Measurements from ENCODE around the gene CAMKK2. TPM values are rescaled to one million over a fixed set of nuclear protein-coding genes. Genes with fewer than 3 reads are reported as not detected.
A peak's percentile ranks its signal among the peaks of the same experiment; 100 is the strongest.

CAMKK2 gene
- total RNA-seq, 1 donor from 2014 or later: 39.3 TPM

DNA sequence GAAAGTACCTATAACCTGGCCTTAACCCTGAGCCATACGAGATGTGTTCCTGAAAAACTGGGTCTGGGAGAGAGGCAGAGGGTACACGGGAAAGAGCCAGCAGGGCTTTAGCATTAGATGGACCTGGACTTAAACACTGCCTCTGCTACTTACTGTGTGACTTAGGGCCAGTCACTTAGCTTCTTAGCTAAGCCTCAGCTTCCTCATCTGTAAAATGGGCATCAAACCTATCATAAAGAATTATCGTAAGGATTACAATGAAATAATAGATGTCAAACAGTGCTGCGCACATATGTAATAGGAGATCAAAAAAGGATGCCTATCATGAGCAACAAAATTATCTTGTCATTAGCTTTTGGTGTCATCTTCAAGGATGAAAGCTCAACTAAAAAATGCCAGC lies 32.1 kb upstream of the CAMKK2 start:
- H3K27me3 ChIP-seq: no peaks in the 10 kb centered on the region
- no peak overlapping the region for H3K27ac ChIP-seq
- TF ChIP-seq, protein P1, sequence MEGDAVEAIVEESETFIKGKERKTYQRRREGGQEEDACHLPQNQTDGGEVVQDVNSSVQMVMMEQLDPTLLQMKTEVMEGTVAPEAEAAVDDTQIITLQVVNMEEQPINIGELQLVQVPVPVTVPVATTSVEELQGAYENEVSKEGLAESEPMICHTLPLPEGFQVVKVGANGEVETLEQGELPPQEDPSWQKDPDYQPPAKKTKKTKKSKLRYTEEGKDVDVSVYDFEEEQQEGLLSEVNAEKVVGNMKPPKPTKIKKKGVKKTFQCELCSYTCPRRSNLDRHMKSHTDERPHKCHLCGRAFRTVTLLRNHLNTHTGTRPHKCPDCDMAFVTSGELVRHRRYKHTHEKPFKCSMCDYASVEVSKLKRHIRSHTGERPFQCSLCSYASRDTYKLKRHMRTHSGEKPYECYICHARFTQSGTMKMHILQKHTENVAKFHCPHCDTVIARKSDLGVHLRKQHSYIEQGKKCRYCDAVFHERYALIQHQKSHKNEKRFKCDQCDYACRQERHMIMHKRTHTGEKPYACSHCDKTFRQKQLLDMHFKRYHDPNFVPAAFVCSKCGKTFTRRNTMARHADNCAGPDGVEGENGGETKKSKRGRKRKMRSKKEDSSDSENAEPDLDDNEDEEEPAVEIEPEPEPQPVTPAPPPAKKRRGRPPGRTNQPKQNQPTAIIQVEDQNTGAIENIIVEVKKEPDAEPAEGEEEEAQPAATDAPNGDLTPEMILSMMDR (IDR thresholded peaks at IDR 0.05): no peak
- intact Hi-C loops (cut with DNase I): no loop called here
- ATAC-seq (no peak), DNase-seq (no peak)
- no peaks in the 10 kb centered on the region for H3K9me3 ChIP-seq
- peaks cover 97% of the 10 kb centered on the region for H3K36me3 ChIP-seq
- H3K4me3 ChIP-seq: no peak overlapping the region
- H3K4me1 ChIP-seq: peaks cover 8% of the 10 kb centered on the region

GRCh38 chr12:121326996-121327674 lies 30.6 kb upstream of the CAMKK2 start:
- no peak overlapping the region for H3K4me3 ChIP-seq
- no peaks in the 10 kb centered on the region for H3K27me3 ChIP-seq
- no peaks in the 10 kb centered on the region for H3K9me3 ChIP-seq
- intact Hi-C loops (cut with DNase I): no loop called here
- peaks cover 96% of the 10 kb centered on the region for H3K36me3 ChIP-seq
- TF ChIP-seq, protein P1 (IDR thresholded peaks at IDR 0.05): no peak
- H3K4me1 ChIP-seq: peaks cover 8% of the 10 kb centered on the region
- ATAC-seq (no peak), DNase-seq (no peak)
- H3K27ac ChIP-seq: no peak overlapping the region

DNA sequence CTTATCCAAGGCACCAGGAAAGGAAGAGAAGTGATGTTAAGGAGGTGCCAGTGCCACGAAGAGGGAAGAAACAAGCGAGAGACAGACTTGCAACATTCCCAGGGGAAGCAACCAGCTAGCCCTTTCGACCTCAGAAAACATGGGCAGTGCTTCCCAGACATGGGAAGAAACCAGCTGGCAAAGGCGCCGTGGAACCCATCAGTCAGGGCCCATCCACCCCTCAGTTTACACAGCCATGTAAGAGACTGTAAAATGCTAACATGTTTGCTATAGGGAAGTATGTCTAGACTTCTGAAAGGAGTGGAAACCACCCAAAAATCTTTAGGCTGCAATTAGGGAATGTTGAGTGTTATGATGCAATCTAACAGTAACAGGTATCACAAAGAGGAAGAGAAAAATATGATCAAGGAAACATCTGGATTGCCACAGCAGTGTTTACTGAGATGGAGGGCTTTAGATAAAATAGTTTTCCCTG lies 29.4 kb upstream of the CAMKK2 start:
- H3K27ac ChIP-seq: no peak overlapping the region
- H3K36me3 ChIP-seq: peaks cover 94% of the 10 kb centered on the region
- TF ChIP-seq, protein P1 (IDR thresholded peaks at IDR 0.05): no peak
- no peak overlapping the region for H3K4me3 ChIP-seq
- no peaks in the 10 kb centered on the region for H3K9me3 ChIP-seq
- H3K4me1 ChIP-seq: peaks cover 8% of the 10 kb centered on the region
- intact Hi-C loops (cut with DNase I): no loop called here
- H3K27me3 ChIP-seq: no peaks in the 10 kb centered on the region
- DNase-seq (no peak), ATAC-seq (peak; percentile 50)

DNA sequence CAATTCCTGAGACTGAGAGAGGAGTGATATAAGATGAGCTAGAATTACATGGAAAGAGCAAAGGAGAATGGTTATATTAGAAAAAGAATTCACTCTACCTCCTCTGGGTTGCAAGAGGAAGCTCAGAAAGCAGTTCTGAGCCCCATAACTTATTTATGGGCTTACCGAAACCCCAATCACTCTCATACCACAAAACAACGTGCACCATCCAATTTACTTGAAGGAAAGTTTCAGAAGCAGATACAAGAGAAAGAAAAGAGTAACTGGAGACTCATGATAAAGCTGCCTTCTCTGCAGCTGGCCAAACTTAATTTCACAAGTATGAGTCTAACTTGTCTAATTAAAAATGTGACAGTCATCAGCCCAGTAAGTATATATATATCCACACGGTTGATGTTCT lies 27.4 kb upstream of the CAMKK2 start:
- intact Hi-C loops (cut with DNase I): no loop called here
- ATAC-seq: no peak

GRCh38 chr12:121318121-121318520 lies 21.6 kb upstream of the CAMKK2 start:
- Histone ChIP-seq H3K4me3 (no peak overlapping the region), H3K9me3 (no peaks in the 10 kb centered on the region), H3K36me3 (peaks cover 60% of the 10 kb centered on the region), H3K27ac (no peak overlapping the region), H3K27me3 (no peaks in the 10 kb centered on the region), H3K4me1 (no peaks in the 10 kb centered on the region)
- ATAC-seq (no peak), DNase-seq (no peak)
- TF ChIP-seq, protein P1 (IDR thresholded peaks at IDR 0.05): no peak
- intact Hi-C loops (cut with DNase I): no loop called here

More for the DNA sequence above, 27.4 kb upstream of the CAMKK2 start:
- H3K4me3 ChIP-seq: no peak overlapping the region
- no peaks in the 10 kb centered on the region for H3K27me3 ChIP-seq
- no peak for DNase-seq
- H3K27ac ChIP-seq: no peak overlapping the region
- peaks cover 8% of the 10 kb centered on the region for H3K4me1 ChIP-seq
- no peaks in the 10 kb centered on the region for H3K9me3 ChIP-seq
- peaks cover 92% of the 10 kb centered on the region for H3K36me3 ChIP-seq
- TF ChIP-seq, protein P1 (IDR thresholded peaks at IDR 0.05): no peak
